NCI-H128 (cell line): ENCODE measurements around the gene SPRYD7.
"Not testable (repeated sequence)": the region's sequence is repeated elsewhere in the genome, so short reads cannot be mapped to it uniquely, and the experiment has no call there.

Source experiments
- DNase-seq: peaks from one replicate; lab custom pipeline; 2025; ENCODE audit not compliant: unreplicated experiment; lab: John Stamatoyannopoulos, UW

SPRYD7 gene

DNA sequence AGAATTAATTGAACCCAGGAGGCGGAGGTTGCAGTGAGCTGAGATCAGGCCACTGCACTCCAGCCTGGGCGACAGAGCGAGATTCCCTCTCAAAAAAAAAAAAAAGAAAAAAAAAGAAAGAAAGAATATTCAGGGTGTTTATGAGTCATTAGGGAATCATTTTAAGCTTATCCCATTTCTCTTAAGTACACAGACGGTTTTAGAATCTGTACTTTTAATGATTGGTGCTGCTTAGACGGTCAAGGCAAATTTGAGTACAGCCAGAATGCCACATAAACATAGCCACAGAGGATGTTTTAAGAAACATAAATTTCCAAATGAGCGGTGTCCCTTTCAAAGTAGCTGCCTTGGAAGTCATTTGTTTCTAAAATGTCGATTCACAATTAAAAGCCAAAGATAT lies 2.6 kb downstream of the SPRYD7 start:
- no peak for DNase-seq

DNA sequence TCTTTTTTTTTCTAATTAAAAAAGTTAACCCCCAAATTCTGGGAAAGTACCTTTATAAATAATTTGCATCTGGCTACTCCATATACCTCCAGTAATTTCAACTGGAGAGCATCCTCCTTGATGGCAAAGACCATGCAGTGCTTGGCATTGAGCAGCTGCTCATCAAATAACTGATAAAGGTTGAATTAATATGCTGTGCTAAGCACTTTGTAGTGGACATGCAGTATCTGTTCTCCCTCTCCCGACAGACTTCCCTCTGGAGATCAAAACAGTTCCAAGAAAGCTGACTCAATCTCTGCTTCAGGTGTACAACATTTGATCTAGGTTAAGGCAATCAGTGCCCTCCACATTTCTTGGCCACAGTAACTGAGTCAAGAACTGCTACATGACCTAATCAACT lies 3.3 kb downstream of the SPRYD7 start:
- DNase-seq, result no peak

DNA sequence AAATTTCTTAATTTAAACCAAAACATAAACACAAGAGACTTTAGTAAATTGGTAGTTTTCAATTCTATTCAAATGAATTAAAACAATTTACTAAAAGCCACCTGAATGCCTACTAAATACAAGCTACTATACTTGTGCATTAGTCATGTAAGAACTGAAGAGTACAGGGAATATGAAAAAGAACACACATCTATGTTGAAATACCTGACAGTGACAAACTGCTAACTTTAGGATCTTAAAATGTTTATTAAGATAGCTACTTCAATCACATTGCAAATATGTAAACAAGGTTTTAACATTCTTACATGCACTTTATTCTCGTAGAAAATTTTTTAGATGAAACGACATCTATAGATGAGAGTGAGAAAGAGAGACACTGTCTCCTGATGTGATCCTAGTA lies 4.1 kb downstream of the SPRYD7 start:
- no peak for DNase-seq

DNA sequence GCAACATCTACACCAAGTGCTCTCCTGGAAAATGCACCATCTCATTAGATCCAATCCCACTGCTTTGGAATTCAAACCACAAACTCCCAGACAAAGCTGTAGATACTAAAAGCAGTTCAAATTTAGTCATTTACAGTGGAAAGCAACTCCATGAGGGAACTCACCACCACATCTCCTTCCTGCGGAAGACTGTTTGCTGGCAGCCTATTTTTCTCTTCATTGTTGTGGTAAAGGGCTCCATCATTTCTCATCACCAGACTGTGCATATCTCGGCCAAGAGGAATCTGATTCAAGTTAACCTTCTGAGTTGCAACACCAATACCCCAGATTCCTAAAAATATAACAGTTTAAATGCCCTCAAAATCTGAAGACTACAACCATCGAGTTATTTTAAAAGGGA lies 8.4 kb downstream of the SPRYD7 start:
- no peak for DNase-seq

- no peak for DNase-seq
Measured at GRCh38 chr13:49925881-49926418, 10.2 kb downstream of the SPRYD7 start.

DNA sequence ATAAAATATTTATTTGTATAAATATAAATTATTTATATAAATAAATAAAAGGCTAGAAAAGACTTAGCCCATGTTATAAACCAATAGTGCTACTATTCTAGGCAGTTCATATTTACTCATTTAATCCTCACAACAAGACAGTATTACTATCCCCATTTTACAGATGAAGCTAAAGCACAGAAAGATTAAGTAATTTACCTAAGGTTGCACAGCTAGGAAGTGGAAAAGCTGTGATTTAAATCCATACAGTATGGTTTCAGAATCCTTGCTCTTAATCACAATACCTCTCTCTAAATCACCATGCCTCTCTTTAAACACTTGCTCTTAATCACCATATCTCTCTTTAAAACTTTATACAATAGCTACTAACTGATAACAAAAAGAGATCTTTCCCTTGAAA lies 13.8 kb downstream of the SPRYD7 start:
- DNase-seq, result no peak

- DNase-seq, result not testable (repeated sequence)
Measured at GRCh38 chr13:49920969-49921368, 15.2 kb downstream of the SPRYD7 start.

DNA sequence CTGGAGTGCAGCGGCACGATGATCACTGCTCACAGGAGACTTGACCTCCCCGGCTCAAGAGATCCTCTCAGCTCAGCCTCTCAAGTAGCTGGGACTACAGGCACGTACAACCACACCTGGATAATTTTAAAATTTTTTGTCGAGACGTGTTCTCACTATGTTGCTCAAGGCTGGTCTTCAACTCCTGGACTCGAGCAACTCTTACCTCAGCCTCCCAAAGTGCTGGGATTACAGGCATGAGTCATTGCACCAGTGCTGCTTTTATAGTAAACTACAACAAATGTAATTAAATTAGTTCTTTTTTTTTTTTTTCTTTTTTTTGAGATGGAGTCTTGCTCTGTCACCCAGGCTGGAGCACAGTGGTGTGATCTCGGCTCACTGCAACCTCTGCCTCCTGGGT lies 18.0 kb downstream of the SPRYD7 start:
- DNase-seq, result not testable (repeated sequence)

- no peak for DNase-seq
Measured at GRCh38 chr13:49914947-49915346, 21.2 kb downstream of the SPRYD7 start.

- DNase-seq, result no peak
Measured at GRCh38 chr13:49908637-49909036, 27.5 kb downstream of the SPRYD7 start.

GRCh38 chr13:49904729-49905456 lies 31.2 kb downstream of the SPRYD7 start:
- no peak for DNase-seq

- DNase-seq, result no peak
Measured at GRCh38 chr13:49898792-49899191, 37.3 kb downstream of the SPRYD7 start.

DNA sequence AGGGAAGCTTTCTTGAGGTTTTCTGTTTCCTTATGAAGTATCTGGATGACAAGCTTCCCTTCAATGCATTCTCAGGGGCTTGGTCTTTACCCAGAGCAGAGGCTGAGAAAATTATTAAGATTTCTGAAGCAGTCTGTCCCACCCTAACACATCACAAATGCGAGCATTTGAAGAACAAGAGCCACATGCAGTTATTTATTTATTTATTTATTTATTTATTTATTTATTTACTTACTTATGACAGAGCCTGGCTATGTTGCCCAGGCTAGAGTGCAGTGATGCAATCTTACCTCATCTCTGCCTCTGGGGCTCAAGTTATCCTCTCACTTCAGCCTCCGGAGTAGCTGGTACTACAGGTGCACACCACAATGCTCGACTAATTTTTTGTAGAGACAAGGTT lies 38.4 kb downstream of the SPRYD7 start:
- no peak for DNase-seq

GRCh38 chr13:49895826-49896225 lies 40.3 kb downstream of the SPRYD7 start:
- no peak for DNase-seq

GRCh38 chr13:49893591-49893990 lies 42.5 kb downstream of the SPRYD7 start:
- no peak for DNase-seq

DNA sequence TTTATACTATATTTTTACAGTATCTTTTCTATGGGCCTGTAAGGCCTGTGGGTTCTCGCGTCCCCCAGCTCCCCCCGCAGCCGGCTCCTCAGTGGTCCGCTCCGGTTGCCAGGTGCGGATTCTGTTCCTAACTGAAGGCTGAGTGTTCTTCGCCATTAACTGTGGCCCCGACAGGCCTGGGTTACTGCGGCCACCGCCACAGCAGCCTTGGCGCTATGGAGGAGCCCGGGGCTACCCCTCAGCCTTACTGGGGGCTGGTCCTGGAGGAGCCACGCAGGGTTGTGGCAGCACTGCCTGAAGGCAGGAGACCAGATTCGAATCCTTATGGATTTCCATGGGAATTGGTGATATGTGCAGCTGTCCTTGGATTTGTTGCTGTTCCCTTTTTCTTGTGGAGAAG lies 45.8 kb downstream of the SPRYD7 start:
- DNase-seq, result no peak

DNA sequence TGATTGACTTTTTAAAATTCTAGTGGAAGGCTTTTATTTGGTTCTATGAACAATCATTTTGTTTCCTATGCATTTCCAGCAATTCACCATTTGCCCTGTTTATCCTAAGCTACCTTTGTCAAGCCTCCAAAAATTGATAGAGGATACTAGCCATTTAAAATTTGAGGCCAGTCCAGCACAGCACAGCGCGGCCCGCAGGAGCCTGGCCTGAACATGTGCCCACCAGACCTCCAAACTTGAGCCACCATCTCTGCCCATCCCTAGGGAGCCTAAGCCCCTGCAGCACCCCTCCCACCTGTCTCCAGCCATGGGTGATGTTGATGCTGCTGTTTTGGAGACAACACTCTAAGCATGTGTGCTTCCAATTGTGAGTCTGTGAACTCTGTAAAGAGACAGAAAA lies 57.5 kb downstream of the SPRYD7 start:
- no peak for DNase-seq

- no peak for DNase-seq
Measured at GRCh38 chr13:49877629-49878218, 58.4 kb downstream of the SPRYD7 start.

DNA sequence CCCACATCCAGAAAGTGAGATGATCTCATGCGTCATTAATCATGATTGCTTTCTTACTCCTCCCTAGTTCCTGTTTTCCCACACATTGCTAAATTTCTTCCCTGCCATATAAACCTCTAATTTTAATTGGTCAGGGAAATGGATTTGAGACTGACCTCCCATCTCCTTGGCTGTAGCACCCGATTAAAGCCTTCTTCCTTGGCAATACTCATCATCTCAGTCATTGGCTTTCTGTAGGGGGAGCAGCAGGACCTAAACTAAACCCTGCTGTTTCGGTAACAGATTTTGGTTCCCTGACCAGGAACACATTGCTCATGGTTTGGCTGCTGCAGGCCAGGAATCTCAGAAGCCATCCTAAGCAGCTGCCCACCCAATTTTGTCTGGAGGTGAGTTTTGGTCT lies 61.7 kb downstream of the SPRYD7 start:
- DNase-seq, result no peak

DNA sequence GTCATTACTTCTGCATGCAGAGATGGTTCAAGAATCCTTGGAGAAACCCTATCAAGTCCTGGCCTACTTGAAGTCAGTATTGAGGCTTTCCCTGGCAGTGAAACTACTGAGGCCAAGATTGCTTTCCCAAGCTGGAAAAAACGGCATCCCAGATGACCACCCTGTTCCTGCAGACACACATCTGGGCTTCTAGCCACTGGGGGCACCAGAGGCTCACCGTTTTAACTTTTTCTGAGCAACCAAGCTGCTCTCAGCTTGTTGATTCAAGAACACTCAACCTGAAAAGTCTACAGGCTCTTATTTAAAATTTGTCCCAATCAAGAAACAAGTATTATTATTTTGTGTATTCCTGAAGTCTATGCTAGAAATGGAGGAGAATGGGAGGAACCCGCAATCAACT lies 66.6 kb downstream of the SPRYD7 start:
- DNase-seq, result no peak

DNA sequence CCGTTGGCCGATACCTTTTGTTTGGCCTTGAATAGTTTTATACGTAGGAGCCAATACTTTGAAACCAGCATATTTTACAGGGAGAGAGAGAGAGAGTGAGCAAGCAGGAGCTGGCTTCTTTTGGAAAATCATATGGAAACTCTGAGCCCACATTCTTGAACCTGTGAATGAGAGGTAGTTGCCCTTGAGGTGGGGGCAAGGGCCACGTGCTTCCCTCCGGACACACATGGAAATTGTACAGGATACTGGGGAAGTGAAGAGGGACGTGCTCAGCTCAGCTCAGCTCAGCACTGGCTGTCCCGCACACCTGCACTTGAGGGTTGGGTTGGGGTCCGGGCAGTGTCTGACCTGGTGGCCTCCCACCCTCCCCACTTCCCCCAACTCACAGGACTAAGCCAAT lies 68.3 kb downstream of the SPRYD7 start:
- DNase-seq, result no peak

- no peak for DNase-seq
Measured at GRCh38 chr13:49865218-49865617, 70.9 kb downstream of the SPRYD7 start.

GRCh38 chr13:49864509-49864908 lies 71.6 kb downstream of the SPRYD7 start:
- no peak for DNase-seq
